Smooth muscle cell (in vitro differentiated cells): ENCODE results near the gene PDGFC. TPM values are rescaled to one million over a fixed set of nuclear protein-coding genes. Genes with fewer than 3 reads are reported as not detected.
"Not testable (repeated sequence)": the region's sequence is repeated elsewhere in the genome, so short reads cannot be mapped to it uniquely, and the experiment has no call there.

Experiments used
- DNase-seq: peaks from one replicate; lab custom pipeline; 2025; ENCODE audit not compliant: unreplicated experiment; lab: John Stamatoyannopoulos, UW
- H2AFZ ChIP-seq: fragments of 200-600 bp; sonication (generic); 2 replicates; pipeline ENCODE4 v1.6.0; 2016; ENCODE audit warnings: antibody characterized with exemption, low read depth, mild to moderate bottlenecking
- H3F3A ChIP-seq: fragments of 200-600 bp; sonication (generic); 2 replicates; pipeline ENCODE4 v1.6.0; 2017; ENCODE audit warnings: antibody characterized with exemption, low read depth
- H3K27ac ChIP-seq: fragments of 200-600 bp; sonication (generic); 2 replicates; pipeline ENCODE4 v1.5.1; 2016; ENCODE audit warnings: low read depth, mild to moderate bottlenecking
- H3K27me3 ChIP-seq: fragments of 200-600 bp; sonication (generic); 2 replicates; pipeline ENCODE4 v1.6.1; 2016; ENCODE audit warnings: low read depth, mild to moderate bottlenecking
- H3K36me3 ChIP-seq: fragments of 200-600 bp; sonication (generic); 2 replicates; pipeline ENCODE4 v1.5.1; 2016; ENCODE audit warnings: low read depth
- H3K4me1 ChIP-seq: fragments of 200-600 bp; sonication (generic); 2 replicates; pipeline ENCODE4 v1.5.1; 2016; ENCODE audit warnings: low read depth
- H3K4me2 ChIP-seq: fragments of 200-600 bp; sonication (generic); 2 replicates; pipeline ENCODE4 v1.6.0; 2016; ENCODE audit warnings: mild to moderate bottlenecking
- H3K4me3 ChIP-seq: fragments of 200-600 bp; sonication (generic); 2 replicates; pipeline ENCODE4 v1.5.1; 2016; ENCODE audit warnings: mild to moderate bottlenecking
- H3K79me2 ChIP-seq: fragments of 200-600 bp; sonication (generic); 2 replicates; pipeline ENCODE4 v1.6.0; 2016; ENCODE audit warnings: low read depth, mild to moderate bottlenecking
- H3K9ac ChIP-seq: fragments of 200-600 bp; sonication (generic); 2 replicates; pipeline ENCODE4 v1.6.0; 2016; ENCODE audit warnings: low read depth
- H3K9me3 ChIP-seq: fragments of 200-600 bp; sonication (generic); replicated peaks from 2 replicates; pipeline ENCODE4 v1.5.1; 2016; ENCODE audit warnings: low read depth
- H4K20me1 ChIP-seq: fragments of 200-600 bp; sonication (generic); 2 replicates; pipeline ENCODE4 v1.6.0; 2016; ENCODE audit warnings: low read depth
- WGBS: methylation state at CpG from one replicate; pipeline ENCODE4 v1.1.7; 2016; ENCODE audit warnings: low lambda C conversion rate; 5-methylcytosine and 5-hydroxymethylcytosine counted together
- polyA plus RNA-seq: library from polyadenylated mRNA; unstranded; fragments of >200 nt; fragmentation: Nextera tagmentation; extraction: Ambion mirVana; gene quantifications from 2 replicates; pipeline ENCODE4 v1.2.1, GENCODE V29; 2016
- total RNA-seq: library from RNA; depleted of rRNA; stranded (reverse); fragments of >200 nt; gene quantifications from 2 replicates; pipeline ENCODE4 v1.2.3, GENCODE V29; 2014
- TF ChIP-seq, protein P1 (sequence below): fragments of 200-600 bp; sonication (generic); IDR thresholded peaks from 2 replicates; pipeline ENCODE4 v1.5.1; 2017; ENCODE audit warnings: borderline replicate concordance, mild to moderate bottlenecking, antibody characterized with exemption; ENCODE audit not compliant: insufficient read depth, poor library complexity, severe bottlenecking

Gene PDGFC
- total and polyA plus RNA-seq, 2 experiments from 2014 or later: 56.5 to 135 TPM

- Histone ChIP-seq H4K20me1 (peaks cover 78% of the 10 kb centered on the region), H3F3A (no peaks in the 10 kb centered on the region)
Observed at GRCh38 chr4:156870131-156870530, 101.5 kb downstream of the PDGFC start.

DNA sequence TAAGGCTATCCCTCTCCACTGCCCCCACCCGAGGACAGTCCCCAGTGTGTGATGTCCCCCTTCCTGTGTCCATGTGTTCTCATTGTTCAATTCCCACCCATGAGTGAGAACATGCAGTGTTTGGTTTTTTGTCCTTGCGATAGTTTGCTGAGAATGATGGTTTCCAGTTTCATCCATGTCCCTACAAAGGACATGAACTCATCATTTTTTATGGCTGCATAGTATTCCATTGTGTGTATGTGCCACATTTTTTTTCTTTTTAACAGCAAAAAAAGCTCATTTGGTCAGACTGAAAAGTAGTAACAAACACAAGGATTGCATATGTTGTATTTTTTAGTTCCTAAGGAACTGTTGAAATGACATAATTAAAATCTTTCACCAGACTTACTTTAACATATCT is 105.5 kb downstream of the PDGFC start:
- H3K4me2 ChIP-seq, H3K36me3 ChIP-seq, H3K27me3 ChIP-seq, DNase-seq, H2AFZ ChIP-seq, H3K9ac ChIP-seq, H3K27ac ChIP-seq, H3K4me3 ChIP-seq, H3K4me1 ChIP-seq, H3K9me3 ChIP-seq, H3F3A ChIP-seq: not testable (repeated sequence)
- Histone ChIP-seq H4K20me1 (peaks cover 72% of the 10 kb centered on the region), H3K79me2 (peaks cover 95% of the 10 kb centered on the region)
- WGBS: 100% methylated on average over 2 of the region's 2 CpGs

More at GRCh38 chr4:156870131-156870530, 101.5 kb downstream of the PDGFC start:
- Histone ChIP-seq H2AFZ (no peak overlapping the region), H3K4me1 (no peaks in the 10 kb centered on the region), H3K9me3 (no peaks in the 10 kb centered on the region), H3K79me2 (peaks cover 97% of the 10 kb centered on the region), H3K4me2 (peak overlapping the region; percentile 9), H3K36me3 (no peaks in the 10 kb centered on the region), H3K4me3 (no peak overlapping the region), H3K9ac (no peak overlapping the region), H3K27me3 (no peaks in the 10 kb centered on the region), H3K27ac (no peak overlapping the region)
- TF ChIP-seq, protein P1, sequence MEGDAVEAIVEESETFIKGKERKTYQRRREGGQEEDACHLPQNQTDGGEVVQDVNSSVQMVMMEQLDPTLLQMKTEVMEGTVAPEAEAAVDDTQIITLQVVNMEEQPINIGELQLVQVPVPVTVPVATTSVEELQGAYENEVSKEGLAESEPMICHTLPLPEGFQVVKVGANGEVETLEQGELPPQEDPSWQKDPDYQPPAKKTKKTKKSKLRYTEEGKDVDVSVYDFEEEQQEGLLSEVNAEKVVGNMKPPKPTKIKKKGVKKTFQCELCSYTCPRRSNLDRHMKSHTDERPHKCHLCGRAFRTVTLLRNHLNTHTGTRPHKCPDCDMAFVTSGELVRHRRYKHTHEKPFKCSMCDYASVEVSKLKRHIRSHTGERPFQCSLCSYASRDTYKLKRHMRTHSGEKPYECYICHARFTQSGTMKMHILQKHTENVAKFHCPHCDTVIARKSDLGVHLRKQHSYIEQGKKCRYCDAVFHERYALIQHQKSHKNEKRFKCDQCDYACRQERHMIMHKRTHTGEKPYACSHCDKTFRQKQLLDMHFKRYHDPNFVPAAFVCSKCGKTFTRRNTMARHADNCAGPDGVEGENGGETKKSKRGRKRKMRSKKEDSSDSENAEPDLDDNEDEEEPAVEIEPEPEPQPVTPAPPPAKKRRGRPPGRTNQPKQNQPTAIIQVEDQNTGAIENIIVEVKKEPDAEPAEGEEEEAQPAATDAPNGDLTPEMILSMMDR: no peak
- no peak for DNase-seq
- 93% methylated on average over 1 of the region's 1 CpG for WGBS

- Histone ChIP-seq H3K9ac (no peak overlapping the region), H3K36me3 (no peaks in the 10 kb centered on the region), H3F3A (no peaks in the 10 kb centered on the region), H4K20me1 (peaks cover 69% of the 10 kb centered on the region), H3K4me2 (no peak overlapping the region), H3K27me3 (no peaks in the 10 kb centered on the region), H3K27ac (no peak overlapping the region), H3K79me2 (peaks cover 95% of the 10 kb centered on the region), H3K9me3 (no peaks in the 10 kb centered on the region), H3K4me1 (no peaks in the 10 kb centered on the region), H3K4me3 (no peak overlapping the region), H2AFZ (no peak overlapping the region)
- 84% methylated on average over 2 of the region's 2 CpGs for WGBS
- TF ChIP-seq, protein P1: no peak
- no peak for DNase-seq
Observed at GRCh38 chr4:156865451-156865850, 106.1 kb downstream of the PDGFC start.

GRCh38 chr4:156858071-156858470 is 113.5 kb downstream of the PDGFC start:
- Histone ChIP-seq H3K4me3 (no peak overlapping the region), H3K9ac (no peak overlapping the region), H3K79me2 (peaks cover 89% of the 10 kb centered on the region), H3K4me2 (no peak overlapping the region), H3K4me1 (no peaks in the 10 kb centered on the region), H4K20me1 (peaks cover 87% of the 10 kb centered on the region), H3K9me3 (no peaks in the 10 kb centered on the region), H3K27ac (no peak overlapping the region), H2AFZ (no peak overlapping the region), H3F3A (no peaks in the 10 kb centered on the region), H3K36me3 (no peaks in the 10 kb centered on the region), H3K27me3 (no peaks in the 10 kb centered on the region)
- TF ChIP-seq, protein P1: no peak
- 98% methylated on average over 3 of the region's 3 CpGs for WGBS
- no peak for DNase-seq
